Fibroblast of the aortic adventitia (primary cell): ENCODE measurements around the gene SP140. TPM values are rescaled to one million over a fixed set of nuclear protein-coding genes. Genes with fewer than 3 reads are reported as not detected.
"Not testable (repeated sequence)": the region's sequence is repeated elsewhere in the genome, so short reads cannot be mapped to it uniquely, and the experiment has no call there.

ENCODE experiments used
- DNase-seq: peaks from one replicate; pipeline ENCODE4 v3.0.0-alpha.2; 2010; ENCODE audit warnings: low read depth
- H3K4me3 ChIP-seq: 2 replicates; pipeline ENCODE4 v1.5.1; 2011; ENCODE audit warnings: low read depth, mild to moderate bottlenecking, control low read depth, low read length, moderate library complexity
- CTCF ChIP-seq: IDR thresholded peaks from 2 replicates; pipeline ENCODE4 v1.5.1; 2011; ENCODE audit warnings: mild to moderate bottlenecking, low read length, control low read depth, inconsistent platforms; ENCODE audit not compliant: insufficient read depth
- total RNA-seq: library from RNA; depleted of rRNA; stranded (reverse); fragments of >200 nt; gene quantifications from 2 replicates; pipeline ENCODE4 v1.2.3, GENCODE V29; 2012; ENCODE audit warnings: low replicate concordance

SP140 gene
- total RNA-seq, 1 donor = 0.09 TPM

- no peak for DNase-seq
- no peak overlapping the region for H3K4me3 ChIP-seq
- TF ChIP-seq CTCF = no peak
These were observed 31.3 kb downstream of the SP140 start for GRCh38 chr2:230256733-230257332.

GRCh38 chr2:230258483-230258882 is 32.9 kb downstream of the SP140 start:
- DNase-seq = peak; percentile 67
- H3K4me3 ChIP-seq = no peak overlapping the region
- no peak for TF ChIP-seq CTCF

DNA sequence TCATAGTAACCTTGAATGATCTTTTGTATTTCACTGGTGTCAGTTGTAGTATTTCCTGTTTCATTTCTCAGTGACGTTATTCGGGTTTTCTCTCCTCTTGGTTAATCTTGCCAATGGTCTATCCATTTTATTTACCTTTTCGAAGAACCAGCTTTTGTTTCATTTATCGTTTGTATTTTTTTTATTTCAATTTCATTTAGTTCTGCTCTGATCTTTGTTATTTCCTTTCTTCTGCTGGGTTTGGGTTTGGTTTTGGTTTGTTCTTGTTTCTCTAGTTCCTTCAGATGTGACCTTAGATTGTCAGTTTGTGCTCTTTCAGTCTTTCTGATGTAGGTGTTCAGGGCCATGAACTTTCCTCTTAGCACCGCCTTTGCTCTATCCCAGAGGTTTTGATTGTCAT is 36.7 kb downstream of the SP140 start:
- no peak for TF ChIP-seq CTCF
- H3K4me3 ChIP-seq = no peak overlapping the region
- no peak for DNase-seq

GRCh38 chr2:230264945-230265344 is 39.4 kb downstream of the SP140 start:
- DNase-seq, H3K4me3 ChIP-seq: not testable (repeated sequence)

DNA sequence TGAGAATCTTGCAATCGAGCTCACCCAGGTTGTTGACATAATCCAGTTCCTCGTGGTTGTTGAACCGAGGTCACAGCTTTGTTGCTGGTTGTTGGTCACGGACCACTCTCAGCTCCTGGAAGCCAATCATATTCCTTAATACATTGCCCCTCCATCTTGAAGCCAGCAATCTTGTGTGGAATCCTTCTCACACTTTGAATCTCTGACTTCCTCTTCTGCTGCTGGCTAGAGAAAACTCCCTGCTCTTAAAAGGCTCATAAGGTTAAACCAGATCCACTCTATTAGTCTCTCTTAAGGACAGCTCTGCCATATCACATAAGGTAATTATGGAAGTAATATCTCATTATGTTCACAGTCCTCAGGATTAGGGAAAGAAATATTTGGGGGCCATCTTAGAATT is 41.1 kb downstream of the SP140 start:
- H3K4me3 ChIP-seq = no peak overlapping the region
- TF ChIP-seq CTCF = no peak
- peak; percentile 34 for DNase-seq

DNA sequence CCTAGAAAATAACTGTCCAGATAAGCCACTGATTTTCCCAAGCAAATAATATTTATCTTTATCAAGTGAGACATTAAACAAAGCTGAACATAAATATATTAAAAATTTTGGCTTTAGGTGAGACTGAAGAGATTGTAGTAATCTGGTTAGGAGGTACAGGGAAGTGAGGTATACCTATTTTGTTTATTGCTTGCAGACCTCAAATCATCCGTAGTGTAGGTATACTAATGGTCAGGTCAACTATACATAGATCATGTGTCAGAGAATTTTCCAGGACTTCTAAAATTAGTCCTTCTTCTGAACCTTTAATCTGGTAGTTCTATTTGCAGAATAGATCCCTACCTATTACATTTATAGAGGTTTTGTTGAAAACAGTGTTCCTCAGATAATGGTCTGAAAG is 41.5 kb downstream of the SP140 start:
- no peak overlapping the region for H3K4me3 ChIP-seq
- DNase-seq = no peak
- no peak for TF ChIP-seq CTCF

DNA sequence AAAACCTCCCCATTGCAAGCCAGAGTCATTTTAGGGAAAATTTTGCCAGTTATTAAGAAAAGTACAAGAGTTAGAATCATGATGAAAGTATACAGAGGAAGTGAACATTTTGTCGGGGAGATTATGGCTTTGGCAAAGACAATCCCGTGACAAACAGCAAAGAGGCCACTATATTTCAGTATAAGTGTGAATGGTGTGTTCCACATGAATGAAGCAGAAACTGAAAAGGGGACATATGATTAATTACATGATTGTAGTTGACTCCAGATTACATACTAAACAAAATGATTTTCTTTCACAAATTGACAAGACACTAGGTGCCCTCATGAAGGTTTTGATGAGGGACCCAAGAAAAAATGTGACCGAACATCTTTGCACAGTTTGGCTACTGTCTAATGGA is 42.0 kb downstream of the SP140 start:
- no peak for DNase-seq
- no peak overlapping the region for H3K4me3 ChIP-seq
- TF ChIP-seq CTCF = no peak
